CD4-positive, CD25-positive, alpha-beta regulatory T cell (primary cell): Measurements from ENCODE around the gene GSTM2. TPM values are rescaled to one million over a fixed set of nuclear protein-coding genes. Genes with fewer than 3 reads are reported as not detected.
"Not testable (repeated sequence)": the region's sequence is repeated elsewhere in the genome, so short reads cannot be mapped to it uniquely, and the experiment has no call there.

Source experiments
- ATAC-seq, 2 donors: fragments of 150-1000 bp; cut with Tn5 transposase; one replicate each; pipeline ENCODE4 v1.10.0; 2021; ENCODE audit warnings: low read depth in 2 of 2, moderate number of reproducible peaks in 2 of 2, moderate library complexity in 1 of 2
- DNase-seq, 3 donors: peaks; one replicate each; pipeline versions ENCODE4 v3.0.0 to v3.0.0-alpha.2; 2012 to 2022; ENCODE audit warnings: mixed read lengths in 1 of 3
- H3K27ac ChIP-seq: one replicate; pipeline ENCODE4 v1.7.0; 2013; ENCODE audit warnings: mild to moderate bottlenecking, low read length; ENCODE audit not compliant: insufficient read depth, poor library complexity, severe bottlenecking
- H3K27me3 ChIP-seq: one replicate; pipeline ENCODE4 v1.7.0; 2013; ENCODE audit warnings: low read length; ENCODE audit not compliant: control insufficient read depth, insufficient read depth
- H3K36me3 ChIP-seq: one replicate; pipeline ENCODE4 v1.7.0; 2013; ENCODE audit warnings: mild to moderate bottlenecking, low read length, moderate library complexity; ENCODE audit not compliant: control insufficient read depth, insufficient read depth
- H3K4me1 ChIP-seq: 2 replicates; pipeline ENCODE4 v1.7.0; 2013; ENCODE audit warnings: mild to moderate bottlenecking, low read length; ENCODE audit not compliant: insufficient read depth, control insufficient read depth, poor library complexity, severe bottlenecking
- H3K4me3 ChIP-seq: one replicate; pipeline ENCODE4 v1.7.0; 2013; ENCODE audit warnings: low read depth, mild to moderate bottlenecking, low read length, moderate library complexity
- H3K9me3 ChIP-seq, 2 experiments: 1 replicate in 1 of 2; 2 replicates in 1 of 2; pipeline ENCODE4 v1.7.0; 2013; ENCODE audit warnings: low read length in 2 of 2, mild to moderate bottlenecking in 1 of 2, moderate library complexity in 1 of 2; ENCODE audit not compliant: control insufficient read depth in 2 of 2
- H3K27ac Mint-ChIP-seq, 3 donors: one replicate each; pipeline ENCODE4 v1.8.0; 2020 to 2022; ENCODE audit warnings: mild to moderate bottlenecking in 3 of 3, mixed read lengths in 3 of 3, moderate library complexity in 2 of 3
- H3K27me3 Mint-ChIP-seq: one replicate; pipeline ENCODE4 v1.8.0; 2022; ENCODE audit warnings: mild to moderate bottlenecking, mixed read lengths
- H3K36me3 Mint-ChIP-seq: one replicate; pipeline ENCODE4 v1.8.0; 2020; ENCODE audit warnings: mixed read lengths
- H3K4me1 Mint-ChIP-seq, 4 donors: one replicate each; pipeline ENCODE4 v1.8.0; 2020 to 2022; ENCODE audit warnings: mixed read lengths in 4 of 4, mild to moderate bottlenecking in 1 of 4
- H3K4me3 Mint-ChIP-seq, 4 donors: one replicate each; pipeline ENCODE4 v1.8.0; 2020 to 2022; ENCODE audit warnings: mild to moderate bottlenecking in 4 of 4, mixed read lengths in 4 of 4, moderate library complexity in 3 of 4
- H3K9me3 Mint-ChIP-seq, 7 donors: one replicate each; pipeline ENCODE4 v1.8.0; 2020 to 2022; ENCODE audit warnings: mixed read lengths in 7 of 7, mild to moderate bottlenecking in 3 of 7, moderate library complexity in 2 of 7
- polyA plus RNA-seq, 4 donors: library from polyadenylated mRNA; unstranded; fragments of 300-500 nt; fragmentation: Illumina TruSeq; gene quantifications; one replicate each; pipeline ENCODE4 v1.2.3, GENCODE V29; 2021
- total RNA-seq: library from RNA; stranded (reverse); gene quantifications from one replicate; pipeline ENCODE4 v1.2.3, GENCODE V29; 2022

The GSTM2 gene
- total and polyA plus RNA-seq, 5 donors from 2014 or later, result 8.0 to 36.2 (median 11.8) TPM

GRCh38 chr1:109689844-109690405 is 22.1 kb downstream of the GSTM2 start:
- H3K4me3 Mint-ChIP-seq, result peak overlapping the region in 3 of 4 donors; percentile 29 to 83 (median 47)
- ATAC-seq (no peak), DNase-seq (no peak)
- H3K27ac Mint-ChIP-seq, result peak overlapping the region in 2 of 3 donors; percentile 65 to 80
- Histone ChIP-seq H3K4me3 (no peak overlapping the region), H3K27me3 (no peaks in the 10 kb centered on the region), H3K9me3 (no peaks in the 10 kb centered on the region), H3K4me1 (no peaks in the 10 kb centered on the region), H3K27ac (no peak overlapping the region), H3K36me3 (no peaks in the 10 kb centered on the region)
- H3K27me3 Mint-ChIP-seq, result no peaks in the 10 kb centered on the region
- peaks cover 0 to 14% (median 0%) of the 10 kb centered on the region in 4 donors for H3K4me1 Mint-ChIP-seq
- no peaks in the 10 kb centered on the region for H3K9me3 Mint-ChIP-seq
- no peaks in the 10 kb centered on the region for H3K36me3 Mint-ChIP-seq

GRCh38 chr1:109691759-109692158 is 23.9 kb downstream of the GSTM2 start:
- H3K4me3 Mint-ChIP-seq, result peak overlapping the region in 1 of 4 donors; percentile 40
- Histone ChIP-seq H3K27me3 (no peaks in the 10 kb centered on the region), H3K9me3 (no peaks in the 10 kb centered on the region), H3K36me3 (no peaks in the 10 kb centered on the region), H3K4me1 (no peaks in the 10 kb centered on the region), H3K27ac (no peak overlapping the region), H3K4me3 (no peak overlapping the region)
- DNase-seq (no peak), ATAC-seq (no peak)
- no peaks in the 10 kb centered on the region for H3K27me3 Mint-ChIP-seq
- no peaks in the 10 kb centered on the region for H3K9me3 Mint-ChIP-seq
- no peak overlapping the region for H3K27ac Mint-ChIP-seq
- no peaks in the 10 kb centered on the region for H3K36me3 Mint-ChIP-seq
- H3K4me1 Mint-ChIP-seq, result peaks cover 0 to 14% (median 0%) of the 10 kb centered on the region in 4 donors

GRCh38 chr1:109694400-109694799 is 26.5 kb downstream of the GSTM2 start:
- not testable (repeated sequence) for H3K27ac ChIP-seq, H3K36me3 Mint-ChIP-seq, H3K27me3 Mint-ChIP-seq, H3K9me3 Mint-ChIP-seq, ATAC-seq, H3K4me3 ChIP-seq, H3K4me3 Mint-ChIP-seq, H3K4me1 Mint-ChIP-seq, H3K27me3 ChIP-seq, H3K36me3 ChIP-seq, H3K4me1 ChIP-seq, DNase-seq, H3K27ac Mint-ChIP-seq, H3K9me3 ChIP-seq

GRCh38 chr1:109695138-109695537 is 27.3 kb downstream of the GSTM2 start:
- not testable (repeated sequence) for H3K4me1 ChIP-seq, H3K4me3 Mint-ChIP-seq, ATAC-seq, H3K4me3 ChIP-seq, H3K27ac Mint-ChIP-seq, H3K36me3 Mint-ChIP-seq, H3K9me3 Mint-ChIP-seq, H3K27me3 Mint-ChIP-seq, DNase-seq, H3K36me3 ChIP-seq, H3K4me1 Mint-ChIP-seq, H3K27me3 ChIP-seq, H3K9me3 ChIP-seq, H3K27ac ChIP-seq

GRCh38 chr1:109697066-109697465 is 29.2 kb downstream of the GSTM2 start:
- H3K36me3 Mint-ChIP-seq, result no peaks in the 10 kb centered on the region
- Histone ChIP-seq H3K27ac (no peak overlapping the region), H3K27me3 (no peaks in the 10 kb centered on the region), H3K4me1 (no peaks in the 10 kb centered on the region), H3K4me3 (no peak overlapping the region), H3K9me3 (no peaks in the 10 kb centered on the region), H3K36me3 (no peaks in the 10 kb centered on the region)
- H3K9me3 Mint-ChIP-seq, result no peaks in the 10 kb centered on the region
- no peak for DNase-seq
- ATAC-seq, result no peak
- H3K4me1 Mint-ChIP-seq, result no peaks in the 10 kb centered on the region
- no peak overlapping the region for H3K4me3 Mint-ChIP-seq
- H3K27me3 Mint-ChIP-seq, result no peaks in the 10 kb centered on the region
- no peak overlapping the region for H3K27ac Mint-ChIP-seq

GRCh38 chr1:109697861-109698260 is 30.0 kb downstream of the GSTM2 start:
- not testable (repeated sequence) for H3K4me3 Mint-ChIP-seq, H3K4me1 ChIP-seq, H3K27ac ChIP-seq, H3K27me3 ChIP-seq, ATAC-seq, H3K36me3 Mint-ChIP-seq, H3K9me3 ChIP-seq, H3K36me3 ChIP-seq, H3K4me3 ChIP-seq, H3K4me1 Mint-ChIP-seq, H3K9me3 Mint-ChIP-seq, H3K27ac Mint-ChIP-seq, H3K27me3 Mint-ChIP-seq, DNase-seq

GRCh38 chr1:109702940-109703339 is 35.1 kb downstream of the GSTM2 start:
- H3K9me3 ChIP-seq, H3K27me3 Mint-ChIP-seq, H3K36me3 Mint-ChIP-seq: not testable (repeated sequence)

GRCh38 chr1:109704173-109704572 is 36.3 kb downstream of the GSTM2 start:
- Histone ChIP-seq H3K9me3 (no peaks in the 10 kb centered on the region), H3K27ac (no peak overlapping the region), H3K4me1 (no peaks in the 10 kb centered on the region), H3K27me3 (no peaks in the 10 kb centered on the region), H3K36me3 (no peaks in the 10 kb centered on the region), H3K4me3 (no peak overlapping the region)
- Mint-ChIP-seq H3K27ac (no peak overlapping the region), H3K27me3 (no peaks in the 10 kb centered on the region), H3K4me3 (no peak overlapping the region), H3K36me3 (peaks cover 8% of the 10 kb centered on the region), H3K9me3 (peaks cover under 1 to 27% (median 4%) of the 10 kb centered on the region in 7 donors), H3K4me1 (no peaks in the 10 kb centered on the region)
- ATAC-seq, result no peak
- DNase-seq, result no peak

More at GRCh38 chr1:109702940-109703339, 35.1 kb downstream of the GSTM2 start:
- H3K36me3 ChIP-seq, H3K4me3 ChIP-seq, H3K27ac Mint-ChIP-seq, H3K4me1 ChIP-seq, H3K4me3 Mint-ChIP-seq, DNase-seq, ATAC-seq, H3K27me3 ChIP-seq, H3K27ac ChIP-seq, H3K4me1 Mint-ChIP-seq: not testable (repeated sequence)
- peaks cover 0 to 14% (median 2%) of the 10 kb centered on the region in 7 donors for H3K9me3 Mint-ChIP-seq
